ENCODE measurements around the gene PFKFB2. TPM values are rescaled to one million over a fixed set of nuclear protein-coding genes. Genes with fewer than 3 reads are reported as not detected.
A peak's percentile ranks its signal among the peaks of the same experiment; 100 is the strongest.

Gene PFKFB2
- total RNA-seq (2021; fragmentation: NEBNext Ultra II Directional; extraction: Animal tissue kit (Norgen Biotek cat#: 25700)) (17.8 and 19.1 TPM in 2 replicates), polyA plus RNA-seq (2011; rRNA removed) (5.5 and 6.7 TPM in 2 replicates), polyA minus RNA-seq (2011; rRNA and poly(A)+ RNA removed) (14.8 and 16.5 TPM in 2 replicates)
- polyA plus RNA-seq (2011; cell fraction: cytosol; rRNA removed), result 8.2 TPM
- polyA plus RNA-seq (2011; cell fraction: nucleus; rRNA removed), result 7.2 TPM
- polyA plus RNA-seq (2012, experiment 1 of 2), result 7.9 to 11.8 TPM (median 9.3 TPM) in 4 replicates
- polyA plus RNA-seq (2012, experiment 2 of 2), result 0.58 TPM
- polyA plus RNA-seq (2013, experiment 1 of 2), result 6.2 TPM
- polyA plus RNA-seq (2013, experiment 2 of 2), result 6.1 TPM
- polyA minus RNA-seq (2011; cell fraction: cytosol; rRNA and poly(A)+ RNA removed), result 6.5 TPM
- 8.3 TPM for polyA minus RNA-seq (2011; cell fraction: nucleus; rRNA and poly(A)+ RNA removed)
- long read RNA-seq, experiment 1, partial matches to known transcripts, result 2 of 9 reads
- long read RNA-seq, experiment 1, other reads (novel, unspliced or antisense), result 7 of 9 reads
- long read RNA-seq, experiment 2, full-length matches to known transcripts, result 3 of 3 reads
- long read RNA-seq, experiment 2, partial matches to known transcripts, result 0 of 3 reads
- long read RNA-seq, experiment 2, other reads (novel, unspliced or antisense), result 0 of 3 reads

GRCh38 chr1:207052911-207053769, at the start of gene PFKFB2:
Gene PFKFB2, plus strand, starts transcription at chr1:207053275. Its CDS starts 1,443 bp downstream, at chr1:207054718.
- H3K18ac ChIP-seq (ENCODE audit: extremely low read depth, low read length), result peak within 1 kb of the TSS; percentile 93
- no peak for TF ChIP-seq RFX5 (IDR thresholded peaks at IDR 0.05; ENCODE audit: borderline replicate concordance, low read depth, low read length)
- TF ChIP-seq MAX (IDR thresholded peaks at IDR 0.05), result peak; percentile 65
- no peak for TF ChIP-seq CBX5 (IDR thresholded peaks at IDR 0.05; ENCODE audit: low read depth, low read length)
- no peak for TF ChIP-seq RNF2 (IDR thresholded peaks at IDR 0.05; ENCODE audit: borderline replicate concordance, low read depth, low read length, missing control alignments, poor library complexity, severe bottlenecking)
- peak; percentile 90 for TF ChIP-seq TBP (IDR thresholded peaks at IDR 0.05; ENCODE audit: low read depth, low read length)
- TF ChIP-seq POLR2A (IDR thresholded peaks at IDR 0.05; ENCODE audit: control extremely low read depth in 1 of 2, low read depth in 2 of 2, low read length in 2 of 2), result peak; percentile 88 to 93
- peak; percentile 53; the same call in 1 of the 2 replicates for TF ChIP-seq SP1 (IDR thresholded peaks at IDR 0.05; ENCODE audit: low read depth, low read length)

More at GRCh38 chr1:207052911-207053769, at the start of gene PFKFB2:
- H3K79me2 ChIP-seq (ENCODE audit: control insufficient read depth in 1 of 2, insufficient read depth in 2 of 2, low read length in 2 of 2), result peaks cover 3 to 23% of the 10 kb centered on the region in 2 experiments; a peak in 3 of 4 replicates
- peak within 1 kb of the TSS; percentile 41; the same call in 1 of the 2 replicates for H2AK5ac ChIP-seq (ENCODE audit: low read depth, low read length)
- peak within 1 kb of the TSS; percentile 96 for H2AFZ ChIP-seq (ENCODE audit: low read length)
- H3K9me3 ChIP-seq (ENCODE audit: insufficient read depth in 2 of 2, low read depth in 1 of 2, low read length in 1 of 2), result no peaks in the 10 kb centered on the region
- no peak within 1 kb of the TSS for H3K4ac ChIP-seq (replicated peaks; ENCODE audit: insufficient read length, low read depth, low read length)
- H3K56ac ChIP-seq (replicated peaks; ENCODE audit: insufficient read length, low read depth, low read length), result peak within 1 kb of the TSS; percentile 74
- H3K23me2 ChIP-seq (ENCODE audit: low read depth, low read length), result peaks cover 5% of the 10 kb centered on the region; the same call in 1 of the 2 replicates
- peak within 1 kb of the TSS; percentile 95 for H4K8ac ChIP-seq (ENCODE audit: extremely low read depth, insufficient read depth, low read length)
- peak within 1 kb of the TSS; percentile 79 to 99 (median 96) for H3K4me3 ChIP-seq (ENCODE audit: extremely low read depth in 1 of 4, insufficient read depth in 2 of 4, low read depth in 3 of 4, low read length in 4 of 4)
- DNase-seq (ENCODE audit: low read depth in 1 of 2, low spot score in 2 of 2) (peak; percentile 98 to 99), FAIRE-seq (no peak)
- no peak within 1 kb of the TSS for H2BK120ac ChIP-seq (replicated peaks; ENCODE audit: low read depth, low read length)
- peak within 1 kb of the TSS; percentile 42; the same call in 1 of the 2 replicates for H2BK12ac ChIP-seq (ENCODE audit: low read depth, low read length)
- no peaks in the 10 kb centered on the region for H3K27me3 ChIP-seq (replicated peaks in 1 of 4; ENCODE audit: control insufficient read depth in 3 of 4, extremely low read depth in 1 of 4, insufficient read depth in 3 of 4, low read length in 3 of 4)
- H3K27ac ChIP-seq (ENCODE audit: low read depth, low read length), result peak within 1 kb of the TSS; percentile 90
- H2BK5ac ChIP-seq (ENCODE audit: low read depth, low read length), result peak within 1 kb of the TSS; percentile 62
- peak within 1 kb of the TSS; percentile 70 to 95 (median 94) for H3K9ac ChIP-seq (replicated peaks in 1 of 4; ENCODE audit: extremely low read depth in 1 of 4, low read depth in 3 of 4, low read length in 3 of 4)
- CTCF ChIA-PET (ENCODE audit: partially characterized antibody), result interaction anchor here (0.9 to 1.4 kb wide), 7 partner anchors 13 to 48 kb away, joined by 3 to 7 read pairs (median 4); partner anchors contain the start of gene C1orf116
- H3K36me3 ChIP-seq (ENCODE audit: control insufficient read depth in 2 of 4, insufficient read depth in 4 of 4, low read length in 3 of 4), result peaks cover 9 to 11% (median 10%) of the 10 kb centered on the region in 4 experiments; a peak in 7 of 8 replicates
- H2BK15ac ChIP-seq (ENCODE audit: low read length), result 0 out of 2 replicates have a peak within 1 kb of the TSS, but pooled peaks have one; percentile 81
- peak within 1 kb of the TSS; percentile 79 for H4K5ac ChIP-seq (ENCODE audit: insufficient read length, low read depth, low read length)
- H3K4me2 ChIP-seq (ENCODE audit: insufficient read depth in 1 of 2, low read depth in 2 of 2, low read length in 2 of 2), result peak within 1 kb of the TSS; percentile 58 to 96
- H3K79me1 ChIP-seq (ENCODE audit: low read depth, low read length), result no peaks in the 10 kb centered on the region; the same call in 1 of the 2 replicates
- peaks cover 7 to 8% of the 10 kb centered on the region in 2 experiments for H4K20me1 ChIP-seq (replicated peaks in 1 of 2; ENCODE audit: control insufficient read depth in 1 of 2, insufficient read depth in 2 of 2, low read length in 2 of 2)
- POLR2A ChIA-PET (ENCODE audit: partially characterized antibody), result interaction anchor here (0.5 to 1.8 kb wide), 14 partner anchors 11 to 895 kb away, joined by 3 to 12 read pairs (median 3); partner anchors contain the start of gene C1orf116
- H2BK20ac ChIP-seq (ENCODE audit: low read length), result no peak within 1 kb of the TSS
- H3K23ac ChIP-seq (ENCODE audit: insufficient read length), result no peak within 1 kb of the TSS
- H4K91ac ChIP-seq (replicated peaks; ENCODE audit: insufficient read length, low read length), result peak within 1 kb of the TSS; percentile 52
- H3K14ac ChIP-seq (ENCODE audit: insufficient read length), result no peak within 1 kb of the TSS
- peaks cover 0 to 8% (median 2%) of the 10 kb centered on the region in 4 experiments; a peak in 3 of 7 replicates for H3K4me1 ChIP-seq (replicated peaks in 1 of 4; ENCODE audit: control insufficient read depth in 3 of 4, insufficient read depth in 4 of 4, low read length in 3 of 4)
- 3% methylated on average over 56 of the region's 56 CpGs; no CpG with 5 or more reads in 1 of the 2 experiments for WGBS, 2 experiments (ENCODE audit: extremely low coverage in 1 of 2, insufficient coverage in 1 of 2, insufficient read length in 1 of 2, insufficient replicate concordance in 2 of 2, low coverage in 1 of 2, low lambda C conversion rate in 2 of 2, missing lambda C conversion rate in 1 of 2)

Measured in H1 (cell line).